WERI-Rb-1 (cell line): ENCODE results near the gene PFN3.

Experiments used
- DNase-seq: peaks from one replicate; pipeline ENCODE4 v3.0.0-alpha.2; 2020
- H3K27ac ChIP-seq: fragments of 250-450 bp; sonication (Bioruptor Pico); 2 replicates; pipeline ENCODE4 v1.5.1; 2020; ENCODE audit warnings: mild to moderate bottlenecking, moderate library complexity
- H3K27me3 ChIP-seq: fragments of 250-450 bp; sonication (Bioruptor Pico); 2 replicates; pipeline ENCODE4 v1.5.1; 2021; ENCODE audit warnings: mild to moderate bottlenecking, low read depth, moderate library complexity; ENCODE audit not compliant: insufficient read depth, severe bottlenecking
- H3K36me3 ChIP-seq: fragments of 250-450 bp; sonication (Bioruptor Pico); 2 replicates; pipeline ENCODE4 v1.5.1; 2020; ENCODE audit warnings: mild to moderate bottlenecking, moderate library complexity
- H3K4me3 ChIP-seq: 2 replicates; pipeline ENCODE4 v1.5.1; 2011; ENCODE audit warnings: low read depth, mild to moderate bottlenecking, control low read depth, low read length
- H3K9me3 ChIP-seq: fragments of 250-450 bp; sonication (Bioruptor Pico); 2 replicates; pipeline ENCODE4 v1.5.1; 2021; ENCODE audit warnings: mild to moderate bottlenecking, moderate library complexity; ENCODE audit not compliant: severe bottlenecking
- CTCF ChIP-seq: IDR thresholded peaks from 2 replicates; pipeline ENCODE4 v1.5.1; 2011; ENCODE audit warnings: low read depth, mild to moderate bottlenecking, control low read depth, inconsistent platforms, low read length

The PFN3 gene

GRCh38 chr5:177399997-177400868 is at the start of gene PFN3:
TSS of gene PFN3 (minus strand) at chr5:177400661. CDS start at chr5:177400576, 85 bp downstream.
- Histone ChIP-seq H3K27ac (no peak within 1 kb of the TSS), H3K4me3 (no peak within 1 kb of the TSS), H3K27me3 (no peaks in the 10 kb centered on the region), H3K36me3 (no peaks in the 10 kb centered on the region), H3K9me3 (no peaks in the 10 kb centered on the region)
- DNase-seq, result no peak
- TF ChIP-seq CTCF, result no peak

- no peak for DNase-seq
- Histone ChIP-seq H3K4me3 (no peak overlapping the region), H3K27ac (no peak overlapping the region), H3K27me3 (no peaks in the 10 kb centered on the region), H3K9me3 (no peaks in the 10 kb centered on the region), H3K36me3 (no peaks in the 10 kb centered on the region)
- no peak for TF ChIP-seq CTCF
Measured at GRCh38 chr5:177449140-177450061, 48.9 kb upstream of the PFN3 start.

GRCh38 chr5:177448244-177448950 is 47.9 kb upstream of the PFN3 start:
- H3K36me3 ChIP-seq, result no peaks in the 10 kb centered on the region
- H3K27me3 ChIP-seq, result no peaks in the 10 kb centered on the region
- H3K9me3 ChIP-seq, result no peaks in the 10 kb centered on the region
- TF ChIP-seq CTCF, result no peak
- DNase-seq, result no peak
- H3K27ac ChIP-seq, result no peak overlapping the region
- no peak overlapping the region for H3K4me3 ChIP-seq

GRCh38 chr5:177447611-177448243 is 47.3 kb upstream of the PFN3 start:
- Histone ChIP-seq H3K9me3 (no peaks in the 10 kb centered on the region), H3K4me3 (peak overlapping the region; percentile 22), H3K27ac (no peak overlapping the region), H3K36me3 (no peaks in the 10 kb centered on the region), H3K27me3 (no peaks in the 10 kb centered on the region)
- no peak for TF ChIP-seq CTCF
- DNase-seq, result no peak

- H3K27ac ChIP-seq, result no peak overlapping the region
- TF ChIP-seq CTCF, result no peak
- peak overlapping the region; percentile 37 for H3K4me3 ChIP-seq
- peak; percentile 42 for DNase-seq
- no peaks in the 10 kb centered on the region for H3K36me3 ChIP-seq
- H3K27me3 ChIP-seq, result no peaks in the 10 kb centered on the region
- H3K9me3 ChIP-seq, result no peaks in the 10 kb centered on the region
Measured at GRCh38 chr5:177447066-177447610, 46.7 kb upstream of the PFN3 start.
